Nephron (organoid): Measurements from ENCODE around the gene KRTAP4-6.
"Not testable (repeated sequence)": the region's sequence is repeated elsewhere in the genome, so short reads cannot be mapped to it uniquely, and the experiment has no call there.

Source experiments
- H3K27ac Mint-ChIP-seq, 3 experiments: 2 replicates each; pipeline ENCODE4 v1.8.0; 2020; ENCODE audit warnings: mixed read lengths in 3 of 3, mild to moderate bottlenecking in 2 of 3, moderate library complexity in 1 of 3
- H3K27me3 Mint-ChIP-seq: 2 replicates; pipeline ENCODE4 v1.8.0; 2021; ENCODE audit warnings: low read depth, mild to moderate bottlenecking, moderate library complexity, mixed read lengths
- H3K36me3 Mint-ChIP-seq: 2 replicates; pipeline ENCODE4 v1.8.0; 2020; ENCODE audit warnings: low read depth, mixed read lengths
- H3K4me1 Mint-ChIP-seq: 2 replicates; pipeline ENCODE4 v1.8.0; 2020; ENCODE audit warnings: mixed read lengths
- H3K4me3 Mint-ChIP-seq, 3 experiments: 2 replicates each; pipeline ENCODE4 v1.8.0; 2020; ENCODE audit warnings: mild to moderate bottlenecking in 3 of 3, mixed read lengths in 3 of 3, moderate library complexity in 2 of 3
- H3K9me3 Mint-ChIP-seq: 2 replicates; pipeline ENCODE4 v1.8.0; 2020; ENCODE audit warnings: mixed read lengths
- TF ChIP-seq, protein P1 (sequence below), 3 experiments: fragments of 200-600 bp; sonication (generic); IDR thresholded peaks; one replicate each; pipeline ENCODE4 v1.5.0; 2021; ENCODE audit warnings: antibody characterized with exemption in 3 of 3; ENCODE audit not compliant: unreplicated experiment in 3 of 3

Gene KRTAP4-6

DNA sequence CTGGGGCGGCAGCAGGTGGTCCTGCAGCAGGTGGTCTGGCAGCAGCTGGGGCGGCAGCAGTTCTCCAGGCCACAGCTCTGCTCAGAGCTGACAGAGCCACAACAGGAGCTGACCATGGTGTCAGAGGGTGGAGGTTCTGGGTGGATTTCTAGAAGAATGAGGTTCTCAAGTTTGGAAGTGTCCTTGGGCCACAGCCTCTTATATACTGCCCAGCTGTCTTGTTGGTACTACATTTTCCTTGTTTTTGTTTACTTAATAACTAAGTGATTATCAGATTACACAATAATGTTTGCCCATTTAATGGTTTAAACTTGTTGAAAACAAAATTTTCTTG is 9.3 kb upstream of the KRTAP4-6 start, which contains the start of gene KRTAP4-5:
TSS of gene KRTAP4-5 (minus strand) at position 174 of the 334 bp plus-strand sequence. CDS start at position 116, 58 bp downstream.
- Mint-ChIP-seq H3K27ac (no peak within 1 kb of the TSS), H3K36me3 (no peaks in the 10 kb centered on the region), H3K27me3 (peaks cover 16% of the 10 kb centered on the region), H3K4me1 (no peaks in the 10 kb centered on the region), H3K9me3 (peaks cover 7% of the 10 kb centered on the region), H3K4me3 (no peak within 1 kb of the TSS)
- TF ChIP-seq, protein P1, sequence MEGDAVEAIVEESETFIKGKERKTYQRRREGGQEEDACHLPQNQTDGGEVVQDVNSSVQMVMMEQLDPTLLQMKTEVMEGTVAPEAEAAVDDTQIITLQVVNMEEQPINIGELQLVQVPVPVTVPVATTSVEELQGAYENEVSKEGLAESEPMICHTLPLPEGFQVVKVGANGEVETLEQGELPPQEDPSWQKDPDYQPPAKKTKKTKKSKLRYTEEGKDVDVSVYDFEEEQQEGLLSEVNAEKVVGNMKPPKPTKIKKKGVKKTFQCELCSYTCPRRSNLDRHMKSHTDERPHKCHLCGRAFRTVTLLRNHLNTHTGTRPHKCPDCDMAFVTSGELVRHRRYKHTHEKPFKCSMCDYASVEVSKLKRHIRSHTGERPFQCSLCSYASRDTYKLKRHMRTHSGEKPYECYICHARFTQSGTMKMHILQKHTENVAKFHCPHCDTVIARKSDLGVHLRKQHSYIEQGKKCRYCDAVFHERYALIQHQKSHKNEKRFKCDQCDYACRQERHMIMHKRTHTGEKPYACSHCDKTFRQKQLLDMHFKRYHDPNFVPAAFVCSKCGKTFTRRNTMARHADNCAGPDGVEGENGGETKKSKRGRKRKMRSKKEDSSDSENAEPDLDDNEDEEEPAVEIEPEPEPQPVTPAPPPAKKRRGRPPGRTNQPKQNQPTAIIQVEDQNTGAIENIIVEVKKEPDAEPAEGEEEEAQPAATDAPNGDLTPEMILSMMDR (IDR thresholded peaks at IDR 0.05; ENCODE audit: unreplicated experiment in 3 of 3), result no peak

GRCh38 chr17:41148971-41149651 is 8.8 kb upstream of the KRTAP4-6 start:
- H3K4me3 Mint-ChIP-seq, H3K4me1 Mint-ChIP-seq, H3K27ac Mint-ChIP-seq, H3K9me3 Mint-ChIP-seq, H3K36me3 Mint-ChIP-seq: not testable (repeated sequence)
- H3K27me3 Mint-ChIP-seq, result peaks cover 16% of the 10 kb centered on the region

DNA sequence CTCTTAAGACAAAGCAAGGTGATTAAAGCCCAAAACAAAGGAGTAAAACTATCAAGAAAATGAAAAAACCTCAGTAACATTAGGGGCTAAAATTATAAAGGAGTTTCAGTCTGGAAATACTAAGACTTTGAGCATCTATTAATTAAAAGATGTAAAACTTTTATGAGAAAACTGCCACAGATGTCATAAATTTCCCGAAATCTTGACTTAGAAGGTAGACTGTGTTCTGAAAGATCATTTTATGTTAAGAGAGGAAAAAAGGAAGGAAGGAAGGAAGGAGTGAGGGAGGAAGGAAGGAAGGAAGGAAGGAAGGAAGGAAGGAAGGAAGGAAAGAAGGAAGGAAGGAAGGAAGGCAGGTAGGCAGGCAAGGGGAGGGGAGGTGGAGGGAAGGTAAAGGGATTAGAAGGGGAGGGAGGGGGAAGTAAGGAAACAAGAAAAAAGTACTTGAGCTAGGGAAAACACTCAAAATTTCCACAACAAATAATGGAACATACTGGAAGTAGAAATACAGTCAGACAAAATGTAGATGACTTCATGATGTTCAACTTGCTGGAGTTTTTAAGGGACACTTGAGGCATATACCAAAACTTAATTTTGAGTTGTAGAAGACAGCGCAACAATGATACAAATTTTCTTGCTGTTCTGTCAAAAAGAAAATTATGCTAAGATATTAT is 7.3 kb upstream of the KRTAP4-6 start:
- H3K27ac Mint-ChIP-seq, result no peak overlapping the region
- no peaks in the 10 kb centered on the region for H3K4me1 Mint-ChIP-seq
- H3K4me3 Mint-ChIP-seq, result no peak overlapping the region
- no peaks in the 10 kb centered on the region for H3K36me3 Mint-ChIP-seq
- TF ChIP-seq, protein P1 (IDR thresholded peaks at IDR 0.05; ENCODE audit: unreplicated experiment in 3 of 3), result no peak
- peaks cover 16% of the 10 kb centered on the region for H3K27me3 Mint-ChIP-seq
- peaks cover 16% of the 10 kb centered on the region for H3K9me3 Mint-ChIP-seq

DNA sequence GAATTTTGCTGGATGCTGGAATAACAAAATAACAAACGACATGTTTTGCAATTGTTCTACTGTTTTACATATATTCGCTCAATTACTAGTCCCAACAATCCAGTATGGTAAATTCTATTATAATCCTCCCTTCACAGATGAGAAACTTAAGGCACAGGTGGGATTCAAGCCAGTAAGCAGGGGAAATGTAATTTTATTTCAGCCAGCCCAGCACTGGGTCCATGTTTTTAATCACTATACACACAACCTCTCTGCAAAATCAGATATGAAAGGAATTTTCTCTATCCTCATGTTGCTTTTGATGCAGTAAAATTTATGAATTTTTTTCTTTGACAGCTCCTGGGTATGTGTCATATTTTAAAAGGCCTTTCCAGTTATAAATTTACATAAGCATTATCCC is 4.9 kb upstream of the KRTAP4-6 start:
- Mint-ChIP-seq H3K36me3 (no peaks in the 10 kb centered on the region), H3K4me1 (no peaks in the 10 kb centered on the region), H3K27ac (no peak overlapping the region), H3K27me3 (peaks cover 17% of the 10 kb centered on the region), H3K4me3 (no peak overlapping the region), H3K9me3 (peaks cover 32% of the 10 kb centered on the region)
- TF ChIP-seq, protein P1 (IDR thresholded peaks at IDR 0.05; ENCODE audit: unreplicated experiment in 3 of 3), result no peak

GRCh38 chr17:41144846-41145245 is 4.5 kb upstream of the KRTAP4-6 start:
- peaks cover under 1% of the 10 kb centered on the region for H3K36me3 Mint-ChIP-seq
- H3K4me1 Mint-ChIP-seq, result no peaks in the 10 kb centered on the region
- peaks cover 32% of the 10 kb centered on the region for H3K9me3 Mint-ChIP-seq
- peaks cover 17% of the 10 kb centered on the region for H3K27me3 Mint-ChIP-seq
- H3K4me3 Mint-ChIP-seq, result no peak overlapping the region
- TF ChIP-seq, protein P1 (IDR thresholded peaks at IDR 0.05; ENCODE audit: unreplicated experiment in 3 of 3), result no peak
- H3K27ac Mint-ChIP-seq, result no peak overlapping the region

GRCh38 chr17:41141361-41141760 is 1.0 kb upstream of the KRTAP4-6 start:
- Mint-ChIP-seq H3K4me1 (no peaks in the 10 kb centered on the region), H3K4me3 (no peak overlapping the region), H3K27ac (no peak overlapping the region), H3K9me3 (peaks cover 44% of the 10 kb centered on the region), H3K36me3 (peaks cover 4% of the 10 kb centered on the region), H3K27me3 (peaks cover 4% of the 10 kb centered on the region)
- TF ChIP-seq, protein P1 (IDR thresholded peaks at IDR 0.05; ENCODE audit: unreplicated experiment in 3 of 3), result no peak

GRCh38 chr17:41139865-41140264 is 479 bp downstream of the KRTAP4-6 start:
- not testable (repeated sequence) for H3K4me1 Mint-ChIP-seq, H3K4me3 Mint-ChIP-seq, H3K27ac Mint-ChIP-seq, H3K27me3 Mint-ChIP-seq, H3K36me3 Mint-ChIP-seq
- H3K9me3 Mint-ChIP-seq, result peaks cover 40% of the 10 kb centered on the region
